Epithelial cell of esophagus (primary cell): Measurements from ENCODE around the gene WIPF2.
A peak's percentile ranks its signal among the peaks of the same experiment; 100 is the strongest.

Source experiments
- DNase-seq: peaks from one replicate; pipeline ENCODE4 v3.0.0; 2010; ENCODE audit warnings: low read depth
- H3K4me3 ChIP-seq: 2 replicates; pipeline ENCODE4 v1.5.1; 2011; ENCODE audit warnings: mild to moderate bottlenecking, low read length, control low read depth
- TF ChIP-seq, protein P1 (sequence below): IDR thresholded peaks from 2 replicates; pipeline ENCODE4 v1.5.1; 2011; ENCODE audit warnings: low read depth, mild to moderate bottlenecking, low read length, control low read depth, inconsistent platforms; ENCODE audit not compliant: insufficient read depth; ENCODE audit errors: missing control alignments

The WIPF2 gene

DNA sequence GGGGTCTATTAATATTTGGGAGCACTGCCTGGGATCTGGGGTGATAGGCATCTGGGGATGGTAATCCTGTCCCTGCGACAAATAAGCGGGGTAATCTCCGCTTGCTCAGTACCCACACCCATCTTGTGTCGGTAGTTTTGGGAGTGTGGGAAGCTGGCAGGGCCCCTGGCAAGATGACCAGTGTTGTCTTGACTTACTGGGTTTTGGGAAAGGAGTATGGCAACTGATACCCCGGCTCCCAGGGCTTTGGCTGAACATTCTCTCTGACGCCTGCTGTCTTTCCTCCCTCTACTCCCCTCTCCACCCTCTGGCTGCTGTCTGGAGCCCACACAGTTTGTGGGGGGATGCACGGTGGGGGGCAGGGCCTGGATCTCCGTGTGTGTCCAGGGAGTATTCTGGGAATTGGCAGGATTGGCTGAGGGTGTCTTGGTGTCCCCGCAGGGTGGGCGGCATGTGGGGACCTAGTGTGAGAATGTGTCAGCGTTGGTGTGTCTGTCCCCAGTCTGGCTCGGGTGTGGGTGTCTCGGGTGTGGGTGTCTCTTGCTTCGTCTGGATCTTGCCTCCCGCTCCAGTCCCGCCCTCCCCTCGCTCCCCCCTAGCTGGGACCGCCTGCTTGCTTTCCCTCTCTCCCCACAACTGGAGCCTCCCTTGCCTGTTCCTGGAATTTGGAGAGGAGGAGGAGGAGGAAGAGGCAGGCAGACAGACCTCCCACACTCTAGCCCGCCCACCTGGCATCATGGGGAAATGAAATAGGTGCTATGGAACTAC is 101.8 kb downstream of the WIPF2 start:
- no peak overlapping the region for H3K4me3 ChIP-seq
- DNase-seq = no peak
- TF ChIP-seq, protein P1, sequence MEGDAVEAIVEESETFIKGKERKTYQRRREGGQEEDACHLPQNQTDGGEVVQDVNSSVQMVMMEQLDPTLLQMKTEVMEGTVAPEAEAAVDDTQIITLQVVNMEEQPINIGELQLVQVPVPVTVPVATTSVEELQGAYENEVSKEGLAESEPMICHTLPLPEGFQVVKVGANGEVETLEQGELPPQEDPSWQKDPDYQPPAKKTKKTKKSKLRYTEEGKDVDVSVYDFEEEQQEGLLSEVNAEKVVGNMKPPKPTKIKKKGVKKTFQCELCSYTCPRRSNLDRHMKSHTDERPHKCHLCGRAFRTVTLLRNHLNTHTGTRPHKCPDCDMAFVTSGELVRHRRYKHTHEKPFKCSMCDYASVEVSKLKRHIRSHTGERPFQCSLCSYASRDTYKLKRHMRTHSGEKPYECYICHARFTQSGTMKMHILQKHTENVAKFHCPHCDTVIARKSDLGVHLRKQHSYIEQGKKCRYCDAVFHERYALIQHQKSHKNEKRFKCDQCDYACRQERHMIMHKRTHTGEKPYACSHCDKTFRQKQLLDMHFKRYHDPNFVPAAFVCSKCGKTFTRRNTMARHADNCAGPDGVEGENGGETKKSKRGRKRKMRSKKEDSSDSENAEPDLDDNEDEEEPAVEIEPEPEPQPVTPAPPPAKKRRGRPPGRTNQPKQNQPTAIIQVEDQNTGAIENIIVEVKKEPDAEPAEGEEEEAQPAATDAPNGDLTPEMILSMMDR = no peak

DNA sequence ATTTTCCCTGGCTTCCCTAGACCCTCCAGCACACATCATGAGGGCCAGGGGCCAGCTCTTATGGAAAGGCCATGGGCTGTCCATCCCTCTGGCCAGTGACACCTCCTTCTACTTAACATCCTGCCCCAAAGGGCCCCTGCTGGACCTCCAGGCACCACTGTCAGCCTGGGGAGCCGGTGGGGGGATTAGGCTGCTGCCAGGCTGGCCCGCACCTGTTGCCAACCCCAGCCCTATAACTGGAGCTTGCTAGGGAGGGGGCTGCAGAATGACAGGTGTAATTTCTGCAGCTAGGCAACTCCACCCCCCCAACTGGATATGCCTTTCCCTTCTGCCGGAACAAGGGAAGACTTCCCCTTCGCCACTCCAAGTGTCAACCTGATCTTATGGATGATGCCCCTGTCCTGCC is 102.4 kb downstream of the WIPF2 start:
- TF ChIP-seq, protein P1 = no peak
- no peak for DNase-seq
- no peak overlapping the region for H3K4me3 ChIP-seq

GRCh38 chr17:40321961-40322357 is 102.9 kb downstream of the WIPF2 start:
- TF ChIP-seq, protein P1 = no peak
- H3K4me3 ChIP-seq = peak overlapping the region; percentile 3
- no peak for DNase-seq

DNA sequence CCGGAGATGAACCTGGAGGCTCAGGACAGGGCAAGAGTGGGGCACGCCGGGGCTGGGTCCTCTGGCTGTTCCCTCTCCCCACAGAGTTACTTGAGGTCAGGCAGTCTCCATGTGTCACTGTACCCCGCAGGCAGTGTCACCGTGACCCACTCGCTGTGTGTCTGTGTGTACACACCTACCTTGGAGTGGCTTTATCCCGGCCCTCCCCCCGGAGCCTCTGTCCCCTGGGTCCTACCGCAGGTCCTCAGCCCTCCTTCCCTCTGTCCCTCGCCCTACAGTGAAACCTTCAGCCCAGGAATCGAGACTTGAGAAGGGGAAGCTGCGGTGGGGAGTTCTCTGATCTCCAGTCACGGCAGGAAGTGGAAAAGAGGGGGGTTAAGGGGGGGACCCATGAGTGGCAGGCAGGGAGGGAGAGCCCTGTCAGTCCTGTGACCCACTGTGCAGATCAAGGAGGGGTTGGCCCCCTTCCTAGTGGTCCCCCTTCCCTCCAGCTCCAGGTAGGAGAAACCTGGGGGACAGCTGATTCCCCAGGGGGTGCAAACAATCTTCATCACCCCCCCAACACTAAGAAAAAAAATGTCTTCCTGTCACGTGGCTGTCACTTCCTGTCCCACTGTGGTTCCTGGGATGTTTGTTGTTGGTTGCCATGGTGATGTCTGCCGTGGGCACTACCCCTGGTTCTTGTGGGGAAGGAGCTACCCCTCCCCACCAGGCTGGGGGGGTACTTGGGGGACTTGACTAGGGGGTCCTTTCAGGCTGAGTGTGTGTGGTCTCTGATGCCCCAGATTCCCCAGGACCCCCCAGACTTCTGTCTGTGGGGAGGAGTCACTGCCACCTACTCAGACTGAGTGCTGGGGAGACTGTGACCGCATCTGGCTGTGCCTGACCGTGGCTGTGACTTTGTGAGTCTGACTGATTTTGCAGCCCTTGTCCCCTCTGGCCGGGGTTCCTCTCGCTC is 103.5 kb downstream of the WIPF2 start:
- no peak for DNase-seq
- peak overlapping the region; percentile 3 for H3K4me3 ChIP-seq
- TF ChIP-seq, protein P1 = no peak

DNA sequence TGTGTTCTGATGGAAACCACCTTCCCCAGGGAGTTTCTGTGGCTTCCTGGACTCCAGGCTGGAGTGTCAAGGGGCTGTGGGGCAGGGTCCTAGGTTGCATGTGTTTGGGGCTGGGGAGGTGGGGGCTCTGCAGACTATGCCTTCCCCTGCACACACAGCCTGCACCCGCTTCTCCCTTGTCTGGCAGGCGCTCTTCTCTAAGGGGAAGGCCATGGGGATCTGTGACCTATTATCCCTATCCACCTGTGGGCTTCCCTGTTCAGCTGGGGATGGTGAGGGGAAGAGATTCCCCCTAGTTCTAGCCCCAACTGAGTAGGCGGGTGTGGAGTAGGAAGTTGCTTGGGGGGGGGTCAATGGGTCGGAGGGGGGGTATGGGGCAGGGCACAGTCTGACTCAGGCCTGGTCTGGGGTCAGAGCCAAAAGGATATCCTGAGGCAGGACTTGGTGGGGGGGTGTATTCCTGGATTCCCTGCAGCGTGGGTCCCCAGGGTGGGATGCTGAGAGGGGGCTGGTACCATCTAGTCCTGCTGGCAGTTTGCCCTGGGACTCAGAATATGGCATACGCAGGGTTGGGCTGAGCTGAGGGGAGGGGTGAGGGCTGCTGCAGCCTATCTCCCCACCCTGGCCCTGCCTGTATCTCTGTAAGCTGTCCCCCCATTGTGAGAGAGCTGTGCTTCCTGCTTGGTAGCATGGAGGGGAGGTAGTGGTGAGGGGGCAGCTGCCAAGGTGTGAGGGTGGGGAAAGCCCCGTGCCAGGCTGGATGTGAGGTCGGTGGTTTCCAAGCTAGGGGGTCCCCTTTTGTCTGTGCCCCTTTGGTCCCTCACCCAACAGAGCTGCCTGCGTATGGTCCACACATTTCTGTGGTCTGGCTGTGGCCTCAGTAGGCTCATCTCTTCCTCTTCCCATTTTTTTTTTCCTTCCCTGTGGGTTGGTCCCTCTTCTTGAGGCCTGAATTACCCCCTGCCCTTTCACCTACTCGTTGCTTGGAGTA is 104.6 kb downstream of the WIPF2 start:
- TF ChIP-seq, protein P1 = no peak
- no peak for DNase-seq
- H3K4me3 ChIP-seq = no peak overlapping the region
